ENCODE measurements around the gene KCNQ2. TPM values are rescaled to one million over a fixed set of nuclear protein-coding genes. Genes with fewer than 3 reads are reported as not detected.

The KCNQ2 gene
- total and polyA plus RNA-seq, 10 donors: 0.13 to 3.5 (median 0.45) TPM; not detected in 2

- peaks cover 0 to 98% (median 69%) of the 10 kb centered on the region in 7 donors for H3K27me3 ChIP-seq (replicated peaks in 1 of 7)
These were observed 6.8 kb downstream of the KCNQ2 start for GRCh38 chr20:63465380-63466249.

GRCh38 chr20:63464289-63464635 is 8.2 kb downstream of the KCNQ2 start:
- Histone ChIP-seq H3K27ac (no peak overlapping the region), H3K27me3 (replicated peaks in 1 of 7) (peaks cover 0 to 98% (median 60%) of the 10 kb centered on the region in 7 donors), H3K4me1 (no peaks in the 10 kb centered on the region), H3K4me3 (no peak overlapping the region), H3K36me3 (no peaks in the 10 kb centered on the region), H3K9me3 (no peaks in the 10 kb centered on the region)
- no peak for DNase-seq
- intact Hi-C loops (cut with DNase I; ENCODE audit: low total_unique reads): no loop called here
- WGBS, 5 donors: 75 to 88% (median 79%) methylated on average over 5 to 12 of the region's 12 CpGs; no CpG with 5 or more reads in 1 of the 5 donors
- TF ChIP-seq POLR2A (IDR thresholded peaks at IDR 0.05) (no peak), CTCF (IDR thresholded peaks at IDR 0.05 in 8 of 11, conservative IDR thresholded peaks at IDR 0.05 in 3 of 11) (no peak), POLR2AphosphoS5 (IDR thresholded peaks at IDR 0.05) (no peak)

More at GRCh38 chr20:63465380-63466249, 6.8 kb downstream of the KCNQ2 start:
- TF ChIP-seq CTCF (IDR thresholded peaks at IDR 0.05 in 8 of 11, conservative IDR thresholded peaks at IDR 0.05 in 3 of 11): no peak
- TF ChIP-seq POLR2AphosphoS5 (IDR thresholded peaks at IDR 0.05): no peak
- TF ChIP-seq POLR2A (IDR thresholded peaks at IDR 0.05): no peak
- 73 to 80% (median 79%) methylated on average over 35 to 56 of the region's 56 CpGs for WGBS, 5 donors
- no peaks in the 10 kb centered on the region for H3K9me3 ChIP-seq
- H3K4me3 ChIP-seq: no peak overlapping the region
- H3K36me3 ChIP-seq: no peaks in the 10 kb centered on the region
- H3K27ac ChIP-seq: no peak overlapping the region
- DNase-seq: no peak
- H3K4me1 ChIP-seq: no peaks in the 10 kb centered on the region
- intact Hi-C loops (cut with DNase I; ENCODE audit: low total_unique reads): no loop called here

DNA sequence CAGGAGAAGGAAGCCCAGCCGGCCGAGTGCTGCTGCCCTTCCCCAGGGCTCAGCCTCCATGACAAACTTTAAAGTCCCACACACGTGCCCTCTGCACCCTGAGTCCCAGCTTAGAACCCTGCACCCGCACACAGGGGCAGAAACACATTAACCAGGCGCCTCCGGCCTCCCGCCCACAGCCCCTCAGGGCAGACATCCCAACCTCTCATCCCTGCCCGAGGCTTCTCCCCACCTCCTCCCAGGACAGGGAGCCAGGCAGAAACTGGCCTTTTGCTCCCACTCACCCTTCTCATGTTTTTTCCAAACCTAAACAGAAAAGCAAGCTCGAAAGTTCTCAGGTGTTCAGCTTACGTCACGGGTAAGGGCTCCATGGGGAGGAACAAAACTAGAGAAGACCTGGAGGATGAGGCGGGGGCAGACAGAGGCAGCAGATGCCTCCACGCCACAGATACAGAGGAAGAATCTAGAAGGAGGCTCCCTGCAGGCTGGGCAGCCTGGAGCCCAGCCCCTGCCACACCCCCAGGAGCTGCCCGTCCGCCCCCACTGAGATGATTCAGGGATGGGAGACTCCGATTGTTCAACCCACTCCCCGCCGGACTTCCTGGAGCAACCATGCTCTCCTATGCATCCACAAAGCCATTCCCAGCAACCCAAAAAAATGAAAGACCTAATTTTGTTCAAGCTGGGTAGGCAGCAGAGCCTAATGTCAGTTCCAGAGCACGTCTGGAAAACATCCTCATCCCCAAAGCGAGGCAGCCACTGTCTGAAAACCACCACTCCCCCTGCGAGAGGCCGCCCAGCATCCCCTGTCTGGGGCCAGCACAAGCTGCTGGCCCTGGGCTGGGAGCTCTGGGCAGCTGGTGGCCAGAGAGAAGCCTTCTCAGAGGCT is 8.8 kb downstream of the KCNQ2 start:
- 50 to 70% (median 61%) methylated on average over 19 to 22 of the region's 22 CpGs for WGBS, 5 donors
- no peak for TF ChIP-seq CTCF (IDR thresholded peaks at IDR 0.05 in 8 of 11, conservative IDR thresholded peaks at IDR 0.05 in 3 of 11)
- TF ChIP-seq POLR2A (IDR thresholded peaks at IDR 0.05): no peak
- no peak for TF ChIP-seq POLR2AphosphoS5 (IDR thresholded peaks at IDR 0.05)
- Histone ChIP-seq H3K9me3 (no peaks in the 10 kb centered on the region), H3K27me3 (replicated peaks in 1 of 7) (peaks cover 0 to 98% (median 53%) of the 10 kb centered on the region in 7 donors), H3K27ac (no peak overlapping the region), H3K4me3 (no peak overlapping the region), H3K36me3 (no peaks in the 10 kb centered on the region), H3K4me1 (no peaks in the 10 kb centered on the region)
- DNase-seq: no peak
- intact Hi-C loops (cut with DNase I; ENCODE audit: low total_unique reads): no loop called here

Data from spleen (tissue), 11 donors.